ENCODE measurements around the gene ROR2.

GRCh38 chr9:91954841-91955471 is 4.9 kb upstream of the ROR2 start:
- no peak for TF ChIP-seq POLR2A (IDR thresholded peaks at IDR 0.05; ENCODE audit: low read length)
- no peak for TF ChIP-seq GATA1 (IDR thresholded peaks at IDR 0.05; ENCODE audit: low read depth, low read length)
